ENCODE measurements around the gene BBS5. TPM values are rescaled to one million over a fixed set of nuclear protein-coding genes. Genes with fewer than 3 reads are reported as not detected.
"Not testable (repeated sequence)": the region's sequence is repeated elsewhere in the genome, so short reads cannot be mapped to it uniquely, and the experiment has no call there.

The BBS5 gene
- 8.2 TPM for total RNA-seq
- long read RNA-seq, partial matches to known transcripts, result 5 of 5 reads
- long read RNA-seq, other reads (novel, unspliced or antisense), result 0 of 5 reads

GRCh38 chr2:169479257-169480078 is at the start of gene BBS5:
Gene BBS5 (plus strand): TSS chr2:169479494. CDS start chr2:169479554, 60 bp downstream.
- peak; percentile 92 for DNase-seq (ENCODE audit: low spot score)
- intact Hi-C loops (cut with DNase I), result no loop called here

- intact Hi-C loops (cut with DNase I); DNase-seq (ENCODE audit: low spot score): not testable (repeated sequence)
Observed at GRCh38 chr2:169431772-169432171, 47.5 kb upstream of the BBS5 start.

- intact Hi-C loops (cut with DNase I); DNase-seq (ENCODE audit: low spot score): not testable (repeated sequence)
Observed at GRCh38 chr2:169434236-169434635, 45.1 kb upstream of the BBS5 start.

GRCh38 chr2:169438466-169439072 is 40.7 kb upstream of the BBS5 start:
- intact Hi-C loops (cut with DNase I), result no loop called here
- no peak for DNase-seq (ENCODE audit: low spot score)

GRCh38 chr2:169439900-169440299 is 39.4 kb upstream of the BBS5 start:
- intact Hi-C loops (cut with DNase I), result no loop called here
- DNase-seq (ENCODE audit: low spot score), result no peak

- DNase-seq (ENCODE audit: low spot score), result no peak
- intact Hi-C loops (cut with DNase I), result no loop called here
Observed at GRCh38 chr2:169446452-169446851, 32.8 kb upstream of the BBS5 start.

- intact Hi-C loops (cut with DNase I), result no loop called here
- DNase-seq (ENCODE audit: low spot score), result no peak
Observed at GRCh38 chr2:169448316-169448715, 31.0 kb upstream of the BBS5 start.

- no peak for DNase-seq (ENCODE audit: low spot score)
- intact Hi-C loops (cut with DNase I), result no loop called here
Observed at GRCh38 chr2:169448865-169449264, 30.4 kb upstream of the BBS5 start.

GRCh38 chr2:169452080-169452479 is 27.2 kb upstream of the BBS5 start:
- DNase-seq (ENCODE audit: low spot score), result no peak
- intact Hi-C loops (cut with DNase I), result no loop called here

GRCh38 chr2:169453044-169453443 is 26.2 kb upstream of the BBS5 start:
- DNase-seq (ENCODE audit: low spot score); intact Hi-C loops (cut with DNase I): not testable (repeated sequence)

- no peak for DNase-seq (ENCODE audit: low spot score)
- intact Hi-C loops (cut with DNase I), result no loop called here
Observed at GRCh38 chr2:169461143-169461542, 18.2 kb upstream of the BBS5 start.

- intact Hi-C loops (cut with DNase I), result no loop called here
- DNase-seq (ENCODE audit: low spot score), result no peak
Observed at GRCh38 chr2:169462896-169463695, 16.2 kb upstream of the BBS5 start.

GRCh38 chr2:169464466-169464865 is 14.8 kb upstream of the BBS5 start:
- DNase-seq (ENCODE audit: low spot score), result no peak
- intact Hi-C loops (cut with DNase I), result no loop called here

- intact Hi-C loops (cut with DNase I), result no loop called here
Observed at GRCh38 chr2:169464882-169465281, 14.4 kb upstream of the BBS5 start.

GRCh38 chr2:169468841-169469240 is 10.5 kb upstream of the BBS5 start:
- DNase-seq (ENCODE audit: low spot score), result no peak
- intact Hi-C loops (cut with DNase I), result no loop called here

More at GRCh38 chr2:169464882-169465281, 14.4 kb upstream of the BBS5 start:
- DNase-seq (ENCODE audit: low spot score), result no peak

GRCh38 chr2:169469952-169470572 is 9.2 kb upstream of the BBS5 start:
- DNase-seq (ENCODE audit: low spot score), result no peak
- intact Hi-C loops (cut with DNase I), result no loop called here

- DNase-seq (ENCODE audit: low spot score), result no peak
- intact Hi-C loops (cut with DNase I), result no loop called here
Observed at GRCh38 chr2:169472249-169472648, 7.0 kb upstream of the BBS5 start.

GRCh38 chr2:169476459-169476858 is 2.8 kb upstream of the BBS5 start:
- DNase-seq (ENCODE audit: low spot score), result no peak
- intact Hi-C loops (cut with DNase I), result no loop called here

- intact Hi-C loops (cut with DNase I), result no loop called here
- DNase-seq (ENCODE audit: low spot score), result no peak
Observed at GRCh38 chr2:169478339-169478738, 955 bp upstream of the BBS5 start.

- intact Hi-C loops (cut with DNase I), result no loop called here
- DNase-seq (ENCODE audit: low spot score), result no peak
Observed at GRCh38 chr2:169478745-169479256, 493 bp upstream of the BBS5 start.
